GM08714 (cell line): ENCODE data around the gene ARTN.

Experiments used
- H3K4me3 ChIP-seq: fragments of 200-500 bp; sonication (Bioruptor generic); 2 replicates; pipeline ENCODE4 v1.5.1; 2014; ENCODE audit warnings: mild to moderate bottlenecking, low read length, inconsistent platforms
- ZNF274 ChIP-seq: IDR thresholded peaks from 2 replicates; pipeline ENCODE4 v1.6.1; 2012; ENCODE audit warnings: mild to moderate bottlenecking, low read depth, low read length

ARTN gene

GRCh38 chr1:43934101-43934985, 742 bp downstream of the ARTN start:
- TF ChIP-seq ZNF274, result no peak
- no peak overlapping the region for H3K4me3 ChIP-seq

- H3K4me3 ChIP-seq, result no peak overlapping the region
- no peak for TF ChIP-seq ZNF274
These were observed 1.4 kb downstream of the ARTN start for GRCh38 chr1:43934986-43935324.

DNA sequence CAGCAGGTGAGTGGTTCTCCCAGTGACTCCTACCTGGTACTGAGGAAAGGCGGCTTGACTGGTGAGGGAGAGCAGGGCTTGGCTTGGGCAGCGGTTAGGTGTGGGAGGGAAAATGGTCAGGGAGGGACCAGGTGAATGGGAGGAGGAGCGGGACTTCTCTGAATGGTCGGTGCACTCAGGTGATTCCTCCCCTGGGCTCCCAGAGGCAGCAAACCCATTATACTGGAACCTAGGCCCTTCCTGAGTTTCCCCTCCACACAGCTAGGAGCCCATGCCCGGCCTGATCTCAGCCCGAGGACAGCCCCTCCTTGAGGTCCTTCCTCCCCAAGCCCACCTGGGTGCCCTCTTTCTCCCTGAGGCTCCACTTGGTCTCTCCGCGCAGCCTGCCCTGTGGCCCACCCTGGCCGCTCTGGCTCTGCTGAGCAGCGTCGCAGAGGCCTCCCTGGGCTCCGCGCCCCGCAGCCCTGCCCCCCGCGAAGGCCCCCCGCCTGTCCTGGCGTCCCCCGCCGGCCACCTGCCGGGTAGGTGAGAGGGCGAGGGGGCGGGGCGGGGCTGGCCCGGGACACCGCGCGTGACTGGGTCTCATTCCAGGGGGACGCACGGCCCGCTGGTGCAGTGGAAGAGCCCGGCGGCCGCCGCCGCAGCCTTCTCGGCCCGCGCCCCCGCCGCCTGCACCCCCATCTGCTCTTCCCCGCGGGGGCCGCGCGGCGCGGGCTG, 2.3 kb downstream of the ARTN start:
- no peak overlapping the region for H3K4me3 ChIP-seq

DNA sequence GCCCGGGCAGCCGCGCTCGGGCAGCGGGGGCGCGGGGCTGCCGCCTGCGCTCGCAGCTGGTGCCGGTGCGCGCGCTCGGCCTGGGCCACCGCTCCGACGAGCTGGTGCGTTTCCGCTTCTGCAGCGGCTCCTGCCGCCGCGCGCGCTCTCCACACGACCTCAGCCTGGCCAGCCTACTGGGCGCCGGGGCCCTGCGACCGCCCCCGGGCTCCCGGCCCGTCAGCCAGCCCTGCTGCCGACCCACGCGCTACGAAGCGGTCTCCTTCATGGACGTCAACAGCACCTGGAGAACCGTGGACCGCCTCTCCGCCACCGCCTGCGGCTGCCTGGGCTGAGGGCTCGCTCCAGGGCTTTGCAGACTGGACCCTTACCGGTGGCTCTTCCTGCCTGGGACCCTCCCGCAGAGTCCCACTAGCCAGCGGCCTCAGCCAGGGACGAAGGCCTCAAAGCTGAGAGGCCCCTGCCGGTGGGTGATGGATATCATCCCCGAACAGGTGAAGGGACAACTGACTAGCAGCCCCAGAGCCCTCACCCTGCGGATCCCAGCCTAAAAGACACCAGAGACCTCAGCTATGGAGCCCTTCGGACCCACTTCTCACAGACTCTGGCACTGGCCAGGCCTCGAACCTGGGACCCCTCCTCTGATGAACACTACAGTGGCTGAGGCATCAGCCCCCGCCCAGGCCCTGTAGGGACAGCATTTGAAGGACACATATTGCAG, 3.0 kb downstream of the ARTN start:
- no peak for TF ChIP-seq ZNF274
- H3K4me3 ChIP-seq, result no peak overlapping the region

More for the DNA sequence above, 2.3 kb downstream of the ARTN start:
- TF ChIP-seq ZNF274, result no peak

DNA sequence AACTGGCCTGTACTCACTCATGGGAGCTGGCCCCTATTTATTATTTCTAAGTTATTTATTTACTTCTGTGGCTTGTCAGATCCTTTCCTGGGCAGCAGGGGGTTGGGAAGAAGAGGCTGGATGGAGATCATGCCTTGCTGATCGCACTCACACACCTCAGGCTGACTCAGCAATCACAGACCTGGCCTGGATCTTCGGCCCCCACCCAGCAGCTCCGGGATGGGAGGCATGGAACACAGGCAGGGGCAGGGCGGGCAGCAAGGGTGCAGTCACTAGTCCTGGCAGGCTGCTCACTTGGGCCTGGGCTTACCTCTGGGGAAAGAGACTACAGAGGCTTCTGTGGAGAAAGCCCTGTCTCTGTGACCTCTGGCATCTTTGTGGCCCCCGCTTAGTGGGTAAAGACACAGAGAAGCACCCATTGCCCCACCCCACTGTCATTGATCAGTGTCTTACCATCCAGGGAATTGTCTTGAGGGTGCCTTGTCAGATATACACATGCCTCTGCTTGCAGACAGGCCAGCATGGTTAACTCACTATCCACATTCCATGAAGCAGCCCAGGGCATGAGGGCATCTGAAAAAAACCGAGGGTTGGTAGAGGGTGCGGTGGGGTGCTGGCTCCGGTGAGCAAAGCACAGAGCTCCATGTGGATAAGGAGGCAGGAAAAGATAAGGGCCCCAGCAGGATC, 3.7 kb downstream of the ARTN start:
- H3K4me3 ChIP-seq, result no peak overlapping the region
- no peak for TF ChIP-seq ZNF274

- TF ChIP-seq ZNF274, result no peak
- no peak overlapping the region for H3K4me3 ChIP-seq
These were observed 4.8 kb downstream of the ARTN start for GRCh38 chr1:43938383-43938782.

- H3K4me3 ChIP-seq, result no peak overlapping the region
- no peak for TF ChIP-seq ZNF274
These were observed 5.4 kb downstream of the ARTN start for GRCh38 chr1:43938892-43939587.

- no peak for TF ChIP-seq ZNF274
- H3K4me3 ChIP-seq, result no peak overlapping the region
These were observed 8.8 kb downstream of the ARTN start for GRCh38 chr1:43942411-43942810.

DNA sequence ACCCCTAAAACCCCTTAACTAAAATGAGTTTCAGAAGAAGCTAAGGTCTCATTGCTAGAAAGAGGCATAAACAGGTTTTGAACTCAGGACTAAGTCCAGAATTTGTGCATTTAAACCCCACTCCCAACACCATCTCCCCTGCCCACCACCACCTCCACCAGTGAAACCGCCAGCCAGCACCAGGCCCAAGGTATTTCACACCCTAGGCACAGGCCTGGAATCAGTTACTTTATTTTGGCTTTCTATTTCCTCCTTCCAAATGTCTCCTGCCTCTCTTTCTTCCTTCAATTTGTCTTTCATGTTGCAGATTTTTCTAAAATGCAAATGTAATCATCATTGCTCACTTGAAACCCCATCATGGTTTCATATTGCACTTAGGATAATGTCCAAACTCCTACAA, 11.3 kb downstream of the ARTN start:
- no peak for TF ChIP-seq ZNF274
- H3K4me3 ChIP-seq, result no peak overlapping the region

DNA sequence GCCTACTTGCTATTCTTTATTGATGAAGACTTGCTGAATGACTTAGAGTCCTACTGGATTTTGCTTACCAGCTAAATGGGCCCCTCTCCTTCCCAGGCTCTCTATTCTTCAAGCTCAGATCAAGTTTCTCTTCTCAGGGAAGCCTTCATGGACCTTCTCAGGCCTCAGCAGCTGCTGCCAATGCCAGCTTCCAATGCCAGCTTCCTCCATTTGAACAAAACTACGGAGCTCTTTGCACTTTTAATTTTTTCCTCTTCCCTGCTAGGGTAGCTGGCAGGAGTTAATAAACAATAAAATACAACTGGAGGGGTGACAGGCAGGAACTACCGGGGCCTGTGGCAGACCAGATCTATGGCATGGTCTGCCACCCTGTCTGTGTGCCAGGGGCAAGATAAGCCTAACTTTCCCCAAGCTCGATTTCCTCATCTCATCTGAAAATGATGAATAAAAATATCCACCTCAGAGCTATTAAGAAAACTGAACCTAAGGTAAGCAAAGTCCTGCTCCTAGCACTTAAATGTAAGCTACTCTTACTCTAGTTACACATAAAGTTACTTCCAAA, 12.2 kb downstream of the ARTN start:
- no peak for TF ChIP-seq ZNF274
- peak overlapping the region; percentile 70 for H3K4me3 ChIP-seq

DNA sequence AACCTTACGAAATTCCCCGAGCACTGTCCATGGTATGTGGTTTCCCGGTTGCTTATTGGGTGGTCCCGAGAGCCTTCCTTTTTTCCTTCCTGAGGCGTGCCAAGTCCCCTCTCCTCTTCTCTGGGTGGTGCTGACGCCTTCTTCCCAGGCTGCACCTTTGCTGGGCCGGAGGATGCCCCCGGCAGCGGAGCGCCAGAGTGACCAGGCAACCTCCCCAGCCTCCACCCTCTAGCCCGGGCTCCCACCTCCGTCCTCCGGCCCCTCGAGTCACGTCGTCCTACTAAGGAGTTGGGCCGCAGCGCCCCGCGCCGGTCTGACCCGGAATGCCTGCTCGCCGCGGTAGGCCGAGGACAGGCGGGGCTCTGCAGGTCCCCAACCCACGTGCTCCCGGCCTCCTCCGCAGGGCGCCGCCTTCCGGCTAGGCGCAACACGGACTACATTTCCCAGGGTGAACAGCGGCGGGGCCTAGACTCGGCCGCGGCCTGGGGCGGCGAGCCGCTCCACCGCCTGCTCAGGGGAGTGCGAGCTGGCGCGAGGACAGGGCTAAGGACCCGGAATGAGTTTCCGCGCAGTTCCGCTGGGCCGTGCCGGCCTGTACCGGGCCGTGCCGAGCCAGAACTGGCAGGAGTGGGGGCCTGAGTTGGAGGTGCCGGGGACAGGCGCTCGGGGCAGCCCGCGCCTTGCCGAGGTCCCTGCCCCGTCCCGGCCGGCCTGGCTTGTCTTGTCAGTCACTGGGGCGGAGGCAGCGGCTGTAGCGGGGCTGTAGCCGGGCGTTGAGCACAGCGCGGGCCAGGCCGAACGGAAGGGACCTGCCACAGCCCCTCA, 12.8 kb downstream of the ARTN start, which contains the start of gene IPO13:
IPO13 (plus strand) TSS at position 715 of the 825 bp plus-strand sequence. CDS start 651 bp downstream, outside the sequence.
- H3K4me3 ChIP-seq, result peak within 1 kb of the TSS; percentile 70
- TF ChIP-seq ZNF274, result no peak
